GM19099 (cell line): ENCODE measurements around the gene FXYD7.

ENCODE experiments used
- POLR2A ChIP-seq: IDR thresholded peaks from 3 replicates; pipeline ENCODE4 v1.6.1; 2011; ENCODE audit warnings: low read depth; ENCODE audit not compliant: insufficient read length; ENCODE audit errors: extremely low read depth

The FXYD7 gene

DNA sequence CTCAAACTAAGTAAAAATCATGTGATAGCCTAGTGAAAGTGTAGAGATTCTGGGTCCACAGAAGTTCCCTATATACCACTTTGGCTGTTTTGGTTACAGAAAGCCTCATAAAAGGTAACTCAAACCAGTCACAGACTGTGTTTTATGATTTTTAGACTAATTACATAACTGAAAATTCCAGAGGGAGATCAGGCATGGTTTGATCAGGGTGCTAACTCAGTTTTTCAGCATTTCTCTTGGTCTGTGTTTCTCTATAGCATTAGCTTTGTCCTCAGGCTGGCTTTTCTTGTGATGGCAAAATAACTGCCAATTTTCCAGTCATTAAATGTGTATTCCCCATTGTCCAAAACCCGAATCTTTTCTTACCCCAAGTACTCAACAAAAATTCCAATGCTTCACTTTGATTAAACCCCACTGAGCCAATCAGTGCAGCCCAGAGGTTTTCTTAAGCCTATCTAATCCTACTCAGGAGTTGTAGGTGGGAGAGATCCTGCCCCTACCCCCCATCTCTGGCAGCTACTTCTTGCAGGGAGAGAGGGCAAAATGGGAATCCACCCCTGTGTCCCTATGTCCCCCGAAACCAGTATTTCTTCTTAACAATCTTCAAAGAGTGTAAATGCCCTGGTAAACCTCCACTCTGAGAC lies 36.0 kb upstream of the FXYD7 start:
- no peak for TF ChIP-seq POLR2A

DNA sequence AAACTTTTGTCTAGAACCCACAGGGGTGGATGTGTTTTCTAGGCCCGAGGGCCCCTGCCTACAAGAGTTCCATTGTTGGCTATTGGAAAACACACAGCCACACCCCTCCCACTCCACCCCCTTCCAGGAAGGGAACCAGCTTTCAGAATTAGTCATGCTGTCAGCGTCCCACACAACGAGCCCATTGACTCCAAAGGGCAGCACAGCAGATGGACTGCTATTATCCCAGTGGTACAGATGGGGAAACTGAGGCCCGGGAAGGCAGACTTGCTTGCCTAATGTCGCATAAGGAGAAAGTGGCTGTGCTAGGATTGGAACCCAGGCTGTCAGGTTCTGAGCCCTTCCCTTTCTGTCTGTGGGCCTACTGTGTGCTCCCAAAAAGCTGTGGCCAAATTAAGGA lies 35.5 kb upstream of the FXYD7 start:
- no peak for TF ChIP-seq POLR2A

DNA sequence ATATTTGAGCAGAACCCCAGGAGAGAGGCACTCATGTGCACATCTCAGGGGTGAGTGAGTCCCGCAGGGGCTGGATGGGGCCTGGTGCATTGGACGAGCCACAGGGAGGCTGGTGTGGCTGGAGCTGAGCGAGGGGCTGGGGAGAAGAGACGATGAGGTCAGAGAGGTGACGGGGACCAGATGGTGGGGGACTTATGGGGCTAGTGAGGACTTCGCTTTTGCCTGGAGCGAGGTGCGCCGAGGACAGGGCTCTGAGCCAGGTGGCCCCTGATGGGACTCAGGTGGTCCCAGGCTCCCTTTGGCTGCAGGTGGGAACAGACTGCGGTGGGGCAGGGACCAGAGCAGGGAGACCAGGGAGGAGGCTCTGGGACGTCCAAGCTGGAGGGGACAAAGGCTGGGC lies 34.3 kb upstream of the FXYD7 start:
- no peak for TF ChIP-seq POLR2A

DNA sequence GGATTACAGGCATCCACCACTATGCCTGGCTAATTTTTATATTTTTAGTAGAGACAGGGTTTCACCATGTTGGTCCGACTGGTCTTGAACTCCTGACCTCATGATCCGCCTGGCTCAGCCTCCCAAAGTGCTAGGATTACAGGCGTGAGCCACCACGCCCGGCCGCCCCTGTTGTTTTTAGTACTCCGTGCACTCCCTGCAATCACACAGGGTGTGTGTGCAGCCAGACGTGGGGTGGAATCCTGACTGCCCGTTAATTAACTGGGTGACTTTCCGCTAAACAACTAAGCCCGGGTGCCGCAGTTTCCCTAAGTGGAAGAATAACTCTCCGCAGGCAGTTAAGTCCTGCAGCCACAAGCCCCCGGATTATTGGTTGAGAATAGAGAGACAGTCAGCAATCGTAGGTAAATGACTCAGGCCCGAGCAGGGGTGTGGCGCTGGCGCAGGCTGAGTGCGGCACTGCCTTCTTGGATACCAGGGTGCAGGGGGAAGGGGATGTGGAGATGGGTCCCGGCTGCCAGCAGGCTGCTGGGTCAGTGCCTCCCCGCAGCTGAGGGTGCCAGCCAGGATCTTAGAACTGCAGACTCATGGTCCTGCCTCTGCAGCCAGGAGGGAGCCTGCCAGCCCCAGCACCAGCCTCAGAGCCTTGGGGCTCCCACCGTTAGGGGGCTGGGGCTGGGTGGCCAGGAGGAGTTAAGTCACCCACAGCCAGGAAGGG lies 33.5 kb upstream of the FXYD7 start:
- TF ChIP-seq POLR2A: no peak

DNA sequence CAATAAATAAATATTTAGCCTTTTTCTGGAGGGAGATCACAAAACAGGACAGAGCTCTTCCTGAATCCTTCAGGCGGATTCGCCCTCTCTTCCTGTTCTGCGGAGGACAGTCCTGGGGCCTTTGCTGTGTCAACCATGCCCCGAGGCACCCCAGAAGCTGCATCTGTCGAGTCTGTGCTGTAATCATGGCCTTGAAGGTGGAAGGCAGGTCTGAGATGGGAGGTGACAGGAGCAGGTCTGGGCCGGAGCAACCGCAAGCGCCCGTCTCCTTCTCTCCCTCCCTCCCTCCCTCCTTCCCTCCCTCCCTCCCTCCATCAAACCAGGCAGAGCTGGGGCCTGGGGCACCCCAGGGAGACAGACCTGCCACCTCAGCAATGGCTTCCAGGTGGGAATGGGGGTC lies 32.1 kb upstream of the FXYD7 start:
- no peak for TF ChIP-seq POLR2A

DNA sequence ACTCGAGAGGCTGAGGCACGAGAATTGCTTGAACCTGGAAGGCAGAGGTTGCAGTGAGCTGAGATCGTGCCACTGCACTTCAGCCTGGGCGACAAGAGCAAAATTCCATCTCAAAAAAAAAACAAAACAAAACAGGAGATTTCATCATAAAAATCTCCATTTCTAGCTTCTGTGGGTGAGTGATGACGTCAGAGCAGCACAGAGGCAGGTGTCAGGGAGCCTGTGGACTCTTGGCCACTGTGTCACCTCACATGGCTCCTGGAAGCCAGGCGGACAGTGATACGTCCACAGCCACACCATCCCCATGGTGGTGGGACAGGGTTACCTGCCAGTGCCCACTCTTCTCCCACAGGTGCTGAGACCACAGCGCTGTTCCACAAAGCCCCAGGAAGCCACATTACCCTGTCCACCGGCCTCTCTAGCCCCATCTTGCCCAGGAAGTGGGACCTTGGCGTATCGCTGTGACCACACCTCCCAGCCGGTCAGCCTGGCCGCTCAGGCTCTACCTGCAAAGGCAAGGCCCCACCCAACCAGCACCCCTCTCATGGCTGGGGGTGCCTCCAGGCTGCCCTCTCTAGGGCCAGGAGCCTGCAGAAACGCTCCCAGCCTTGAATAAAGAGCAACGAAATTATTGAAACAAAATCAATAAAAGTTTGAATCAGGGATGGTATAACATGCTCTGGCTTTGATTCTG lies 29.9 kb upstream of the FXYD7 start:
- no peak for TF ChIP-seq POLR2A

DNA sequence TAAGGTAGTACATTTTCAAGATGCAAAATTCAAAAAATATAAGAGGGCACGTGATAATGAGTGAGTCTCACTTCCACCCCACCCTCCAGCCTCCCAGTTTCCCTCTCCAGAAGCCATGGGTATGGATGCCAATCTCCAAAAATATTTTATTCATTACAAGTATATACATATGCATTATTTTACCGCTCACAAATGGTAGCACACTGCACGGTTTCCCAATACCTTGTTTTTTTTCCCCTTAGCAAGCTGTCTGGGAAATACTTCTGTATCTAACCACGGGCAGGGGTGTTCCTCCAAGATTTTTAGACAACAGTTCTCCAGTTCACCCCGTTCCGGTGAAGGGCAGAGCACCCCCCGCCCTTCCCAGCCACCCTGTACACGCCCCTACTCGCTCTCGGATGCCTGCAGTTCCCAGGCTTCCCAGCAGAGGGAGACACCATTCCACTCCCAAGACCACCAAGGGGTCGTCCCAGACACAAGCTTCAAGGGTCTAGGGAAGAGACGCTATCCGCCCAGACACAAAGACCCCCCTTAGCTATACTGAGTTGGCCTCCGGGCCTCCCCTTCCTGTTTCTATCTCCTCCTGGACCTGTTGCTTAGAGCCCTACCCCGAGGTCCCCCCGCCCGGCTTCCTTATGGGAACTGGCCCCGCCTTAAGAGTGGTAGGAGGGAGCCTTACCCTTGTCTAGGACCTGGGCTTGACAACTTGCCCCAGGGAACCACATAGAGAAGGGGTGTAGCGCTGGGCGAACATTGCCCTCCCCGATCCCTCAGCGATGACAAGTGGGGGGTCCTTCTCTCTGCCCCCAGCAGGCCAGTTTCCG lies 28.5 kb upstream of the FXYD7 start:
- TF ChIP-seq POLR2A: no peak

DNA sequence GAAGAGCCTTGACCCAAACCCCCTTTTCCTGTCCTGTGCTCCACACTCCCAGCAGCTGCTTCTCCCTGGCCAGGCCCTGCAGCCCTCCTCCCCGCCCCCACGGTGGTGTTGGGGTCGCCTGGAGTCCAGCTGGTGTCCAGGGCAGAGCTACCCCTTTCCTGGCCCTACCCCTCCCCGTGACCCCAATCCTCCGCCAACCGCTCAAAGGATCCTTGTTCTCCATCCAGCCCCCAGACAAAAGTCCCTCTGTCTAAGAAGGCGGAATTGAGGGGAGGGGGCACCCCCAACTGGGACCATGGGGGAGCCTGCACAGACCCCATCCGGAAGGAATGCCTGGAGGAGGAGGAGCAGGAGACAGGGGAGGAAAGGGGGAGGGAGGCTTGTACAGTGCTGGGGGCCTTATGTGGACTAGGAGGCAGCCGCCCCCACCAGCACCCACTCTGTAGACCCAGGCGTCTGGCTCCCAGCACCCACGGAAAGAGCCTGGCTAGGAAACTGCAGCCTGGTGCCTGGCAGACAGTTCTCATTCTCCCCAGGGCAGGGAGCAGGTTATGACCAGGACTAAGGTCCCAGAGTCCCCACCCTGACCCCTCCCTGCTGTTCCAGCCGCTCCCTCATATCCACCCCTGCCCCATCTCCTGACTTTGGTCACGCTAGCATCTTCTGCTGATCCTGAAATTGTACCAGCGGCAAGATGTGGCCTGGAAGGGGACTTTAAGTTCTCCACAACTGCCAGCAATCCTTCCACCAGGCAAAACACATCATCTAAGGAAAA lies 27.7 kb upstream of the FXYD7 start, which contains the start of gene FXYD3:
Gene FXYD3, plus strand, starts transcription at position 647 of the 775 bp plus-strand sequence. CDS start 3,554 bp downstream, outside the sequence.
- TF ChIP-seq POLR2A: no peak

DNA sequence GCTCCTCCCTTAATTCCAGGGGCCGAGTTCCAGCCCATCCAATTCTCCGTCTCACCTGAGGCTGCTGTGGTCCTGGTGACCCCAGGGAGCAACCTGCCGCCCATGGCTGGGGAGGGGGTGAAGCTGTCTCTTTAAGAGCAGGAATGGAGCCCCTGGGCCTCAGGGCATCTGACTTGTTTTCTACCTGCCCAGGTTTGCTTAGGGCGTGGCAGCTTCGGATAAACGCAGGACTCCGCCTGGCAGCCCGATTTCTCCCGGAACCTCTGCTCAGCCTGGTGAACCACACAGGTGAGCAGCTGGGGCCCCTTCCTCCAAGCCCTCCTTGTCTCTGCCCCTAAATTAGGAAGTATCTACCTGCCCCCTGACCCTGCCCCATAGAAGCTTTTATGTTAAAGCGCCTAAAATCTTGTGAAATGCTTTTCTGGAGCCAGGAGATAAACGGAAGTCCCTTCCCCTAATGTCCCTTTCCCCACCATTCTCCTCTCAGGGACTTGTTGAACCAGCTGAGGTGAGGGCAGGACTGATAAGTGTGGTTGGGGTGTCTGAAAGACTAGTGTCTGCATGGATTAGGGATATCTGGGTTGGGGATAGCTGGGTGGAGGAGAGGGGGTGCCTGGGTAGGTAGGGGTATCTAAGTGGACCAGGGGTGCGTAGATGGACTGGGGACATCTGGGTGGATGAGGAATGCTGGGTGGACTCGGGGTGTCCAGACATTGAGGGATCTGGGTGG lies 26.8 kb upstream of the FXYD7 start:
- no peak for TF ChIP-seq POLR2A

DNA sequence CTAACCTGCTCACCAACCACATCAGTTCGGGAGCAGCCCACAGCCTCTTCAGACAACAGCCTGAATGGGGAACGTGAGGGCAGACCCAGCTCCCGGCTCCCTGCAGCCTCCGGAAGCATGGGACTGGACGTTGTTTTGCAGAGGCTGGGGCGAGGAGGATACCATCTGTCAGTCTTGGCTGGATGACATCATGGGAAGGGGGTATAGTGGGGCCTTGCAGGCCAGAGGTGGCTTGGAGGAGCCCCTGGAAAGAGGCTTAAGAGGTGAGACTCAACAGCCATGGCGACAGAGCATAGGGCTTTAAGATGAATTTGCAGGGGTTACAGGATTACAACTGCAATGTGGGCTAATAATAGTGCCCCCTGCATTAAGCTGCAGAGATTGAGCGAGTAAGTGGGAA lies 25.9 kb upstream of the FXYD7 start:
- no peak for TF ChIP-seq POLR2A

DNA sequence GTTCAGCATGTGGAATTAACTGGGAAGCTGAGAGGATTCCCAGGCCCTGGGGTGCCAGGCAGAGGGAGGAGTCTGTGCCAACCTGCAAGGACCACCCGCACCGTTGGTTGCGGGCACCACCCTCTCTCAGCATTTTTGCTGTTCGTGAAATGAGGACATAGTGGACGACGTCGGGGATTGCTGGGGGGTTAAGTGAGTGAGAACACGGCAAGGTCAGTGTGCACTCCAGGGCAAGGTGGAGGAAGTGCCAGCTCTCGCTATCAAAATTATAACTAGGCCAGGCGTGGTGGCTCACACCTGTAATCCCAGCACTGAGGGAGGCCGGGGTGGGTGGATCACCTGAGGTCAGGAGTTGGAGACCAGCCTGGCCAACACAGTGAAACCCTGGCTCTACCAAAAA lies 25.3 kb upstream of the FXYD7 start:
- no peak for TF ChIP-seq POLR2A

DNA sequence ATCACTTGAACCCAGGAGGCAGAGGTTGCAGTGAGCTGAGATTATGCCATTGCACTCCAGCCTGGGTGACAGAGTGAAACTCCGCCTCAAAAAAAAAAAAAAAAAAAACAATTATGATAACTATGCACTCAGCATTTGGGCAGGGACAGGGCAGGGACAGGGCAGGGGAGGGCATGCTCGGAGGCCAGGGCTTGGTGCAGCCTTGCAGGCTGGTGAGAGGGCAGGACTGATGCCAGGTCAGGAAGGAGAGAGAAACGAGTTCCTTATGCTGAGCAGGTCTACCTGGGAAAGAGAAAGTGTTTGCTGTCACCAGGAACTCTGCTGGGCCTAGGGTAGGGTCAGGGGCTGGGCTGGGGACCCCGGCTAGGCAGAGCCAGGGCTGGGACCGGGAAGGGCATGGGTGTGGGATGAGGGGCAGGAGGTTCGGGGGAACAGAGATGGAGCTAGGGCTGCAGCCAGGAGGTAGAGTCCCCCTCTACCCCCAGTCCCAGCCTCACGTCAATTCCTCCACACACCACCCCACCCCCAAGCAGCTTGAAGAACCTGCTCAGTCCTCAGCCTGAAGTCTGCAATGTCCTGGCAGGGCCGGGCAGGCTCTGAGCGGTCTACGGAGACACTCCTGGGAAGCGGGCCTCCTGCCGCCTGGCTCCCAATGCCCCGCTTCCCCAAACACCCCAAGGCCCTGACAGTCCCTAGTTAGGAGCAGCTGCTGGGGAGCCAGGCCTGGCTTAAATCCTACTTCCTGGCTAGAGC lies 24.6 kb upstream of the FXYD7 start:
- TF ChIP-seq POLR2A: no peak

DNA sequence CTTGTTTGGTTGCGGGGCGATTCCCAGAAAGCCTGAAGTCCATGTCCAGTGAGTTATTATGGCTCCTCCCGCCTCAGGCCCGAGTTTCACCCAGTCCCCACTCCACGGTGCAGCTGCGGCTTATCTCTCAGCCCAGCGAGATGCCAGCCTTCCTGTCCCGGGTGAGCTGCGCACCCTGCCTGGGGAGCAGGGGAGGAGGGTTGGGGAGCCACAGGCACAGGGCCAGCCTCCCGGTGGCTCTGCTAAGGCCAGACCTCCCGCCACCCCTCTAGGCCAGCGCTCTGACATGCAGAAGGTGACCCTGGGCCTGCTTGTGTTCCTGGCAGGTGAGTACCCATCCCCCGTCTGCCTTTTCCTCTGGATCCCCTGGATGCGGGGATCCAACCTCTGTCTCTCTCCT lies 24.0 kb upstream of the FXYD7 start:
- no peak for TF ChIP-seq POLR2A
